HCT116 (cell line): ENCODE data around the gene SORBS1. TPM values are rescaled to one million over a fixed set of nuclear protein-coding genes. Genes with fewer than 3 reads are reported as not detected.

Experiments used
- ATAC-seq: fragments of 200-7000 bp; cut with Tn5 transposase; 2 replicates; pipeline ENCODE4 v1.9.1; 2020; ENCODE audit warnings: mild to moderate bottlenecking, moderate library complexity
- BruUV-seq: library from RNA; stranded (reverse); fragments of 400-500 nt; replicated peaks from 2 replicates; lab custom pipeline; 2021; lab: Mats Ljungman, UMichigan
- CTCF ChIA-PET: fragments of 300-600 bp; sonication (Branson Sonifier 250); formaldehyde crosslinking; loops from one replicate; lab custom pipeline; 2021; ENCODE audit warnings: antibody characterized with exemption; lab: Charles Lee
- POLR2A ChIA-PET: fragments of 300-600, 350-600 bp; sonication (Branson Sonifier 250); formaldehyde crosslinking; loops from one replicate; lab custom pipeline; 2021; ENCODE audit warnings: antibody characterized with exemption; lab: Charles Lee
- RAD21 ChIA-PET, 2 experiments: fragments of 300-600 bp; sonication (Branson Sonifier 250); formaldehyde crosslinking; loops; one replicate each; lab custom pipeline; 2023; ENCODE audit warnings: low total read pairs in 2 of 2; ENCODE audit not compliant: uncharacterized antibody in 2 of 2, unreplicated experiment in 2 of 2, low non-redundant PET in 1 of 2; lab: Charles Lee
- DNase-seq: peaks from one replicate; pipeline ENCODE4 v3.0.0-alpha.2; 2010; ENCODE audit warnings: low read depth, low spot score
- H2AFZ ChIP-seq: fragments of 200-600 bp; shearing (Covaris generic), sonication (generic); 2 replicates; pipeline ENCODE4 v1.6.1; 2017; ENCODE audit warnings: low read depth, mixed run types, mixed read lengths, antibody characterized with exemption, low read length; ENCODE audit not compliant: poor library complexity, severe bottlenecking
- H3K27ac ChIP-seq: 2 replicates; pipeline ENCODE4 v1.5.1; 2012; ENCODE audit warnings: low read depth, low read length
- H3K27me3 ChIP-seq: fragments of 200-600 bp; sonication (generic); 2 replicates; pipeline ENCODE4 v1.6.1; 2016; ENCODE audit warnings: mixed run types, low read length, mixed read lengths; ENCODE audit not compliant: insufficient read depth
- H3K36me3 ChIP-seq, 2 experiments: fragments of 200-500 bp in 1 of 2; fragments of 200-600 bp in 1 of 2; sonication (Bioruptor generic) in 1 of 2; sonication (generic) in 1 of 2; 2 replicates each; pipeline versions ENCODE4 v1.5.1 to v1.6.1; 2014 to 2016; ENCODE audit warnings: low read length in 2 of 2, inconsistent platforms in 1 of 2, mixed read lengths in 1 of 2, mixed run types in 1 of 2; ENCODE audit not compliant: insufficient read depth in 2 of 2, control insufficient read depth in 1 of 2
- H3K4me1 ChIP-seq, 2 experiments: fragments of 200-600 bp in 1 of 2; sonication (generic) in 1 of 2; 2 replicates each; pipeline versions ENCODE4 v1.5.1 to v1.6.1; 2012 to 2017; ENCODE audit warnings: low read length in 2 of 2, inconsistent platforms in 1 of 2, mild to moderate bottlenecking in 1 of 2, mixed read lengths in 1 of 2, mixed run types in 1 of 2, moderate library complexity in 1 of 2; ENCODE audit not compliant: insufficient read depth in 2 of 2, control insufficient read depth in 1 of 2
- H3K4me2 ChIP-seq: fragments of 200-600 bp; sonication (generic); 2 replicates; pipeline ENCODE4 v1.6.1; 2017; ENCODE audit warnings: mixed run types, low read length, mixed read lengths
- H3K4me3 ChIP-seq, 2 experiments: fragments of 200-600 bp in 1 of 2; sonication (generic) in 1 of 2; replicated peaks in 1 of 2; 2 replicates each; pipeline ENCODE4 v1.5.1; 2011 to 2016; ENCODE audit warnings: low read length in 2 of 2, control low read depth in 1 of 2, low read depth in 1 of 2, mild to moderate bottlenecking in 1 of 2, mixed read lengths in 1 of 2, mixed run types in 1 of 2
- H3K79me2 ChIP-seq: fragments of 200-600 bp; sonication (generic); 2 replicates; pipeline ENCODE4 v1.6.1; 2017; ENCODE audit warnings: mild to moderate bottlenecking, mixed run types, low read length, moderate library complexity, mixed read lengths; ENCODE audit not compliant: insufficient read depth
- H3K9ac ChIP-seq: fragments of 200-600 bp; sonication (generic); 2 replicates; pipeline ENCODE4 v1.6.1; 2016; ENCODE audit warnings: low read length, mixed read lengths
- H3K9me2 ChIP-seq: fragments of 200-600 bp; sonication (generic), shearing (Covaris generic); 2 replicates; pipeline ENCODE4 v1.6.1; 2017; ENCODE audit warnings: mixed run types, mild to moderate bottlenecking, moderate library complexity; ENCODE audit not compliant: insufficient read depth
- H3K9me3 ChIP-seq, 2 experiments: fragments of 200-500 bp in 1 of 2; fragments of 200-600 bp in 1 of 2; sonication (Bioruptor generic) in 1 of 2; sonication (generic) in 1 of 2; 2 replicates each; pipeline ENCODE4 v1.6.1; 2014 to 2017; ENCODE audit warnings: low read length in 2 of 2, mixed read lengths in 2 of 2, inconsistent platforms in 1 of 2, low read depth in 1 of 2, mild to moderate bottlenecking in 1 of 2, mixed run types in 1 of 2, moderate library complexity in 1 of 2; ENCODE audit not compliant: control insufficient read depth in 1 of 2, insufficient read depth in 1 of 2
- H4K20me1 ChIP-seq: fragments of 200-600 bp; sonication (generic), shearing (Covaris generic); 2 replicates; pipeline ENCODE4 v1.6.1; 2017; ENCODE audit warnings: mixed run types, mild to moderate bottlenecking, moderate library complexity; ENCODE audit not compliant: insufficient read depth
- EZH2 ChIP-seq: fragments of 200-600 bp; sonication (generic); IDR thresholded peaks from 2 replicates; pipeline ENCODE4 v1.6.1; 2017; ENCODE audit warnings: antibody characterized with exemption, mixed run types
- EZH2phosphoT487 ChIP-seq: fragments of 200-600 bp; IDR thresholded peaks from 2 replicates; pipeline ENCODE4 v1.6.1; 2018; ENCODE audit warnings: antibody characterized with exemption, borderline replicate concordance
- POLR2AphosphoS5 ChIP-seq: IDR thresholded peaks from 2 replicates; pipeline ENCODE4 v1.6.1; 2011; ENCODE audit warnings: mild to moderate bottlenecking, low read depth, low read length, moderate library complexity
- RAD21 ChIP-seq: IDR thresholded peaks from 2 replicates; pipeline ENCODE4 v1.6.1; 2012; ENCODE audit warnings: low read depth, mild to moderate bottlenecking
- ZFX ChIP-seq: fragments of 450-650 bp; IDR thresholded peaks from 2 replicates; pipeline ENCODE4 v1.6.1; 2017
- intact Hi-C: fragments of 100-400 bp; cut with micrococcal nuclease; formaldehyde crosslinking; loops from 2 replicates; pipeline ENCODE4 v1.10.0; 2022
- total RNA-seq: library from RNA; stranded (reverse); gene quantifications from one replicate; pipeline ENCODE4 v1.2.1, GENCODE V29; 2021; ENCODE audit not compliant: unreplicated experiment
- TF ChIP-seq, protein P1 (sequence below): IDR thresholded peaks from 2 replicates; pipeline ENCODE4 v1.6.1; 2012

SORBS1 gene
- total RNA-seq, 1 experiment from 2014 or later = 3.4 TPM

DNA sequence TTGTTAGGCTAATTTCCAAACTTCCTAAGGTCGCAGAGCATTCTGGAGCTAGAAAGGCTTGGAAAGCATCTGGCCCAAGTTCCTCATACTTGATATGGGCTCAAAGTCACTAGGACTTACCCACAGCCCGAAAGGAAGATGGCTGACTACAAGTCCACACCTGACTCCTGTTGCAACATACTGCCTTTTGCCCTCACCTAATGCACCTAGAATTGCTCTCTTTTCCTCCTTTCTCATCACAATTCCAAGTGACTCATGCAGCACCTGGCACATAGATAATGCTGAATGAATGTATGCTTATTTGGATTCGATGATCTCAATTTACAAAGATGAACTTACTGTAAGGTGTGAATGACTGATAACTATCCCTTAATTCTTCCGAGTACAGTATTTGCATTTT lies 131.5 kb downstream of the SORBS1 start:
- H3K36me3 ChIP-seq = no peaks in the 10 kb centered on the region
- H3K4me3 ChIP-seq = no peak overlapping the region
- no peaks in the 10 kb centered on the region for H3K9me2 ChIP-seq
- H3K27me3 ChIP-seq = no peaks in the 10 kb centered on the region
- RAD21 ChIA-PET = no interaction called here
- H3K9me3 ChIP-seq = no peaks in the 10 kb centered on the region
- H2AFZ ChIP-seq = peak overlapping the region; percentile 44
- POLR2A ChIA-PET = no interaction called here
- DNase-seq (no peak), ATAC-seq (no peak)
- CTCF ChIA-PET = interaction anchor here (0.6 to 4.7 kb wide), 13 partner anchors 9 to 412 kb away, joined by 3 to 49 read pairs (median 7); no protein-coding TSS in a partner anchor
- no peak overlapping the region for H3K4me2 ChIP-seq
- H3K79me2 ChIP-seq = no peaks in the 10 kb centered on the region
- intact Hi-C loops = loop anchor here (1.0 to 10.0 kb wide), 3 partner anchors 55 to 415 kb away; no protein-coding TSS in a partner anchor
- no peaks in the 10 kb centered on the region for H4K20me1 ChIP-seq
- BruUV-seq = no TSS peak
- TF ChIP-seq EZH2 = no peak
- TF ChIP-seq, protein P1, sequence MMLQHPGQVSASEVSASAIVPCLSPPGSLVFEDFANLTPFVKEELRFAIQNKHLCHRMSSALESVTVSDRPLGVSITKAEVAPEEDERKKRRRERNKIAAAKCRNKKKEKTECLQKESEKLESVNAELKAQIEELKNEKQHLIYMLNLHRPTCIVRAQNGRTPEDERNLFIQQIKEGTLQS = no peak
- TF ChIP-seq RAD21 = no peak
- peaks cover 0 to 5% of the 10 kb centered on the region in 2 experiments; a peak in 1 of 4 replicates for H3K4me1 ChIP-seq
- no peak overlapping the region for H3K27ac ChIP-seq
- H3K9ac ChIP-seq = no peak overlapping the region

DNA sequence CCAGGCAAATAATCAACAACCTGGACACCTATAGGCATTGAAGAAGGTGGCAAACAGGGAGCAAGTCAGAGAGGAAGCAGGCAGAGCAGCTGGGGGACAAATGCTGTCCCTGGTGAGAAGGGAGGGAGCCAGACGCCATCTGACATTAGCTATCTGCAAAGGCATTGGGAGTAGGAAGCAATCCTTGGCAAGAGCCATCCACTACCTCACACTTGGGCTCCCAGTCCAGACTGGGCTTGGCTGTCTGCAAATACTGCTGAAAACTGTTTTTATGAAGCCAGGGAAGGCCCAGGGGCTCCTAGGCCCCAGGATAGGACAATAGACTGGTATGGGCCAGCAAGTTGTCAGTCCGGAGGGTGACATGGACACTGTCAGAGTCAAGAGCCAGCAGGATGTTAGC lies 132.5 kb downstream of the SORBS1 start:
- Histone ChIP-seq H3K9me3 (no peaks in the 10 kb centered on the region), H3K79me2 (no peaks in the 10 kb centered on the region), H3K27ac (no peak overlapping the region), H3K4me2 (no peak overlapping the region), H3K9ac (no peak overlapping the region), H3K9me2 (no peaks in the 10 kb centered on the region), H3K4me1 (peaks cover 0 to 5% of the 10 kb centered on the region in 2 experiments; a peak in 1 of 4 replicates), H3K36me3 (no peaks in the 10 kb centered on the region), H4K20me1 (no peaks in the 10 kb centered on the region), H2AFZ (no peak overlapping the region), H3K27me3 (no peaks in the 10 kb centered on the region), H3K4me3 (no peak overlapping the region)
- POLR2A ChIA-PET = no interaction called here
- ATAC-seq (no peak), DNase-seq (no peak)
- no peak for TF ChIP-seq ZFX
- TF ChIP-seq POLR2AphosphoS5 = no peak
- TF ChIP-seq EZH2phosphoT487 = no peak
- RAD21 ChIA-PET = no interaction called here
- BruUV-seq = no TSS peak
- CTCF ChIA-PET = interaction anchor here (1.3 kb wide), 1 partner anchor 173 kb away, joined by 3 read pairs; no protein-coding TSS in a partner anchor
- intact Hi-C loops = no loop called here
